GM19023 (cell line): ENCODE data around the gene PRRT1.
"Not testable (repeated sequence)": the region's sequence is repeated elsewhere in the genome, so short reads cannot be mapped to it uniquely, and the experiment has no call there.

Experiments used
- ATAC-seq: cut with Tn5 transposase; IDR thresholded peaks from one replicate; pipeline ENCODE4 v1.9.1; 2021; ENCODE audit warnings: mild to moderate bottlenecking, moderate library complexity; ENCODE audit not compliant: unreplicated experiment

The PRRT1 gene

DNA sequence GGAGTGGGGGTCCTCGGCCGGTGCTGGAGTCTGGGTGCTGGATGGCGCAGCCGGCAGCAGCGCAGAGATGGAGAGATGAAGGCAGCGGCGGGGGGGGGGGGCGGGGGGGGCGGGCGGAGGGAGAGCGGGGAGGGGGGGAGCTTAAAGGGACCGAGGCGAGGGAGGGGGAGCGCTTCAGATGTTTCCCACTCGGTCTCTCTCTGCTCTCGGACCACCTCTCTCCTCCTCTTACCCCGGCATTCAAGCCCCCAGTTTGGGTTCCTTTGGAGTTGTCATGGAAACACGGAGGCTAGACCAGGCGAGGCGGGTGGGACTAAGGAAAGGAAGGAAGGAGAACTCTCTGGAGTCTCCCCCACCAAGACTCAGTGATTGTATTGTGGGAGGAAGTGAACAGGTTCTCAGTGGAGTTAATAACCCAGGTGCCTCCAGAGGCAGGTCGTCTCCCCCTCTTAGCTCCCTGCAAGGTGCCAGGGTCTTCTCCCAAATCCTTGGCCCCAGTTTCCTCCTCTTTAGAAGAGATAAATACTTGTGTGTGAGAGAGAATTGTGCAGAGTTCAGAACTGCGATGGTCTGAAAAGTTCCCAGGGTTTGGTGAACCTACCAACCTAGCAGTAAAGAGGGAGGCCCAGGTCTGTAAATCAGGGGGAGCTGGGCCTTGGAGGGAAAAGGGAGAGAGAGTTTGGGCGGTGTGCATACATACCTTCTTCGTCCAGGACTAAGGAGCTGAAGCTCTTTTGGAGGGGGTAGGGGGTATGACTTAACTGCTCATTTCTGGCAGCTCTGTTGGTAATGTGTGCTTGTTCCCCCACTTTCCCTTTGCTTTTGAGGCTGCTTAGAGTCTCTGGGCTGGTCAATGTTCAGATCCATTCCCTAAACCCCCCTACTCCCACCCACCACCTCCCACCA lies at the start of gene PRRT1:
TSS of gene PRRT1 (minus strand) at position 77 of the 906 bp plus-strand sequence. CDS start 112 bp downstream, outside the sequence.
- ATAC-seq, result no peak

DNA sequence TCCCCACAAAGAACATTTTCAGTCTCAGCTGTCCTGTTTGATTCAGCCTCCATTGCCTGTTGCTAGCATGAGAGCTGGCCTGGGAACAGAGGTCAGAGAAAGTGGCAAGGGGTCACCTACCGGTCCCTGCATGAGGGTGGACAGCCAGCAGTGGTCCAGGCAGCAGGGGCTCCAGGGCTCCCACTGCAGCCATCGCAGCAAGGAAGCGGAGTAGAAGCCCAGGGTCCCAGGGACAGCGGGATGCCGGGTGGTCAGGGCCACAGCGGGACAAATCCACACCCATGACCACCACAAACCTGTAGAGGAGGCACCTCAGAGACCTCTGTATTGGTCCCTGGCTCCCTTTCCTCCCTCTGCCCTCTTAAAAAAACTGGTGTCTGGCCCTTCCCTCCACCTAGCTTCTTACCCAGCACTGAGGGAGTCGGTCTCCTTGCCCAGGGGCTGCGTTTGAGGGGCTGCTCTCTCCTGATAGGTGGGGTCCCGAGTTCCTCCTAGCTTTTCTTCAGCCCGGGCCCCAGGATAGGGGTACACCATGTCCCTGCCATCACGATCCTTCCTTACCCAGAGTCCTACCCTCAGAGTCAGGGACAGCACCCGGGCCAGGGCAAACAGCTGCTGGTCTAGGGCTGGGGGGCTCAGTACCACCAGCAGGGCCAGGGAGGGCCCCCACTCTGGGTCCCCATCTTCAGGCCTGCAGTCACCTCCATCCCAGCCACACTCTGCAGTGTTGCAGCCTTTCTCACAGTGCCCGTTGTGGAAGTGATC lies 49.2 kb upstream of the PRRT1 start:
- ATAC-seq, result no peak

- no peak for ATAC-seq
Observed at GRCh38 chr6:32198866-32199265, 47.1 kb upstream of the PRRT1 start.

DNA sequence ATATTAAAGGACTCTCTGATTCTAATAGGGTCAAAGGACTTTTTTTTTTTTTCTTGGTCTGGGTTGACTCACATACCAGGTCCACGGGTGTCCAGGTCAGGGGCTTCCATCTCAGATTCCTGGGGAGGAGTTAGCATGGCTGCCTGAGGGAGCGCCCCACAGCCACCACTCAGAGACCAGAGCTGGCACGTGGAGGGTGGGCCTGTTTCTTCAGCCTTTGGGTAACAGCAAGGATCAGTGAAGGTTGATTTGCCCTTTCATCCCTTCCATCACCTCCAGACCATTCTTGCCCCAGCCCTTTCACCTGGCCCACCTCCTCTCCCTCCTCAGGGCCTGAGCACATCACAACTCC lies 46.6 kb upstream of the PRRT1 start:
- ATAC-seq, result no peak

GRCh38 chr6:32196682-32197616 lies 45.2 kb upstream of the PRRT1 start:
- ATAC-seq, result no peak

- peak; percentile 76 for ATAC-seq
Observed at GRCh38 chr6:32195902-32196681, 44.4 kb upstream of the PRRT1 start.

DNA sequence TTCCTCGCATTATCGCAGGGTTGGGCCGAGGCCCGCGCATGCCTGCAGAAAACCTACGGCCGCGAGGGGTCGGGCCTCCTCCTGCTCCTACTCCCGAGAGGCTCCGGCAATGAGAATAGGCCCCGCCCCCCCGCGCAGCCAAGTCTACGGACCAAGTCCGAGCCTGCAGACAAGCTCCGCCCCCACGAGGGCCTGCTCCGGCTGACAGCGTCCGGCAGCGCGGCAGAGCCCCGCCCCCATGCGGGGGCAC lies 43.8 kb upstream of the PRRT1 start:
- ATAC-seq, result peak; percentile 78

GRCh38 chr6:32194825-32195651 lies 43.3 kb upstream of the PRRT1 start:
- ATAC-seq, result no peak

DNA sequence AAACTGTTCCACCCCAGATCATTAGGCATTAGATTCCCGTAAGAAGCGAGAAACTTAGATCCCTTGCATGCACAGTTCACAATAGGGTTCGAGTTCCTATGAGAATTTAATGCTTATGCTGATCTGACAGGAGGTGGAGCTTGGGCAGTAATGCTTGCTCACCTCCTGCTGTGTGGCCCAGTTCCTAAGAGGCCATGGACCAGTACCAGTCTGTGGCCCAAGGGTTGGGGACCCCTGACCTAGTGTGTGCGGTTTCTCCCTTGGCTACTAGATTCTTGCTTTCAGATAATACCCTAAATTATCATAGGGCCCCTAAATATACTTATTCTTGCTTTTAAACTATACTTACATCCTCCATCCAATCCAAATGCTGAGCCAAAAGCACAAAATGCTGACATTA lies 42.6 kb upstream of the PRRT1 start:
- ATAC-seq, result no peak

DNA sequence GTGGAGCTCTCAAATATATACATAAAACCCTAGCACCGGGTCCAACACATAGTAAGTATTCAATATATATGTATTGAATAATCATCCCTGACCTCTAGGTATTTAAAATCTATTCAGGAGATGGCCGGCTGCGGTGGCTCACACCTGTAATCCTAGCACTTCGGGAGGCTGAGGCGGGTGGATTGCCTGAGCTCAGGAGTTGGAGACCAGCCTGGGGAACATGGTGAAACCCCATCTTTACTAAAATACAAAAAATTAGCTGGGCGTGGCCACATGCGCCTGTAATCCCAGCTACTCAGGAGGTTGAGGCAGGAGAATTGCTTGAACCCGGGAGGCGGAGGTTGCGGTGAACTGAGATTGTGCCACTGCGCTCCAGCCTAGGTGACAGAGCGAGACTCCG lies 41.4 kb upstream of the PRRT1 start:
- ATAC-seq, result not testable (repeated sequence)

DNA sequence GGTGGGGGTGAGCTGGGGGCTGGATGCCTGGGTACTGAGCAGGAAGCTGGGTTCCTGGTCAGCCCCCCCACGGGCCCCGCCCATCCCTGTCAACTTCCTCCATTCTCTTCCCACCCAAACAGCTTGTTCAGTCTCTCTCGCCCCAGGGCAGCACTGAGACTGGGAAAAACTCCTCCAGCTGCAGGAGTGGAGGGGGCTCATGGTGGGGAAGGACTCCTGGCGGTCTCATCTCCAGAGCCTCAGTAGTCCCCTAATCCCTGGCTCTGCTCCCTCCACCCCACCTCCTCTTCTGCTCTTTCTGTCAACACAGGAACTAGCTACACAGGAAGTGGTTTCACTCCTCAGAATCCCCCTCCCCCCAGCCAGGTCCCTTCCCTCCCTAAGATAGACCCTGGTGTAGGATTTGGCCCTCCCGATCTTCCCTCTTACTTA lies 40.9 kb upstream of the PRRT1 start, which contains the start of gene GPSM3:
TSS of gene GPSM3 (minus strand) at position 36 of the 432 bp plus-strand sequence. CDS start 130 bp downstream, outside the sequence.
- no peak for ATAC-seq

DNA sequence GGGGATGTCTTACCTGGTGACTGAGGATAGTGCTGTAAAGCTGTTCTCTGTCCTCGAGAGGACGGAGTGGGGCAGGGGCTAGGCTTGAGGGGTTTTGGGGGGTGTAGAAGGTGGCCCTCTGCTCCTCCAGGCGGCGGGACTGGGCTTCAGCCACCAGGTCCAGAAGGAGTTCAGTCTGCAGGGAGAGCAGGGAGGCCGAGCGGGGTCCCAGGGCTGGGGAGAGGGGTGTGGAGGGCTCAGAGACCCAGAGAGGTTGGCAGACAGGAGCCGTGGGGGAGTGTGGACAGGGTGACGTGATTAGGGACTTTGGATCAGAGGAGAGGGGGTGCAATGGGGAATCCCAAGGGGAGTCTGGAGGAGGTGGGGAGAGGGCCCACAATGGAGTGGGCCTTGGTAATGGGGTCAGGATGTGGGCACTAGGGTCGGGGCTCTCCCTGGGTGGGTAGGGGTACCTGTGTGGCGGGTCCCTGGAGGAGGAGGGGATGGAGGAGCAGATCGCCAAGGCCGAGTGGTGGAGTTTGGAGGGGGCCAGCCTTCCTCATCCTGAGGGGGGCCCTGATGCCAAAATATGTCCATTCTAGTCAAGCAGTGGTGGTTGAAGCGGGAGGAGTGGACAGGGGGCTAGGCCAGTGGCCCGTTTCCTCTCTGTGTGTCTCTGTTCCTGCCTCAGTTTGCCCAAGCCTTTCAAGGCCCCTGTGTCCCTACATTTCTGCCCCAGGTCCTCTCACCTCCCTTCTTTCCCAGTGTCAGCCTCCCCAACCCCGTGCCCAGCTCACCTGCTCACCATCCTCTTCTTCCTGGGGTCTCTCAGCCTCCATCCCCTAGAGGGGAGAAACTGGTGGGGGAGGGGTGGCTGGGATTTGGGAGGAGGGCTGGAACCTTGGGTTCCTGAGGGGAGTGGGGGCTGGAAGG lies 40.2 kb upstream of the PRRT1 start:
- no peak for ATAC-seq

GRCh38 chr6:32190911-32191677 lies 39.4 kb upstream of the PRRT1 start:
- ATAC-seq, result no peak

- peak; percentile 57 for ATAC-seq
Observed at GRCh38 chr6:32190054-32190851, 38.5 kb upstream of the PRRT1 start, which contains the start of gene PBX2. TSS of gene PBX2 (minus strand) at chr6:32190202. CDS start at chr6:32189915, 287 bp downstream.

DNA sequence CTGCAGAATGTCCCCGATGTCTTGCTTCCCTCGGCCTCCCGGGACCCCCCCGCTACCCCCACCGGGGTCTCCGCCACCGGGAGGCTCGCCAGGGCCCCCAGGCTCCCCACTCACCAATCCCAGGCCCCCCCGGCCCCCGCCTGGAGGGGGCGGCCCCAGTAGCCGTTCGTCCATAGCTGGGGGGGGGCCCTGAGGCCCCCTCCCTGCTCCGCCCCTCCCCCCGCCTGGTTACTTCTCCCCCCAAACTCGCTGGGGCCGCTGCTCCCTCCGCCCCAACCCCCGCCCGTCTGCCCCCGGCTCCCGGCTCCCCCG lies 38.0 kb upstream of the PRRT1 start:
- ATAC-seq, result no peak

DNA sequence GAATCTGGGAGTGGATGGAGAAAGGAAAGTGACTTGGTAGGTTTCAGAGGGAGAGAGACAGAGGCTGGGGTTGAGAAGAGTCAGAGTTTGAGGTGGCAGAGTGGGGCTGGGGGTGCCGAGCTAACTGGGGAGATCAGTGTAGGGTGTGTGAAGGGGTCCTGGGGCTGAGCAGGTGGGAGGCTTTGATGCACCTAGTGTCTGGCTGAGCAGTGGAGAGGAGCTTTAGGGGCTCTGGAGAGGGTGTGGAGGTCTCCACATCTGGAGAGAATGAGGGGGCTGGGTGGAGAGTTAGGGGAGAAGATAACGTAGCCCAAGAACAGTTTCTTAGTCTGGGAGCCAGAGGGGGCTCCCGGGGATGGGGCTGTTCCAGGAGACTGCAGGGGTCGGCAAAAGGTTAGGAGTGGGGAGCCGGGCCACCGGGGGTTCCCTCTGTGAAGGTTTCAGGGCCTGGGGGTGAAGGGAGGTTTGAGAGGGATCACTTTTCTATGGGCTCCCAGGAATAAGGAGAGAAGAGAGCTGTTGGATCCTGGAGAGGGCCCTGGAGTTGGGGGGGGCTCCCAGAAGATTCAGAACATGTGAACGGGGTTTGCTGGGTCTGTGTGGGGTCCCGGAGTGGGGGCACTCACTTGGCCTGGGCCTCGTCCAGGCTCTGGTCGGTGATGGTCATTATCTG lies 37.5 kb upstream of the PRRT1 start:
- ATAC-seq, result no peak
